Measurements from ENCODE around the gene CNTD1.
A peak's percentile ranks its signal among the peaks of the same experiment; 100 is the strongest.

CNTD1 gene

GRCh38 chr17:42803074-42803883 is 4.6 kb downstream of the CNTD1 start:
- DNase-seq (ENCODE audit: low read depth in 2 of 2, low spot score in 1 of 2) = no peak

GRCh38 chr17:42804918-42805367 is 6.3 kb downstream of the CNTD1 start:
- no peak for DNase-seq (ENCODE audit: low read depth in 2 of 2, low spot score in 1 of 2)

- no peak for DNase-seq (ENCODE audit: low read depth in 2 of 2, low spot score in 1 of 2)
These were observed 7.6 kb downstream of the CNTD1 start for GRCh38 chr17:42806249-42806648.

- no peak for DNase-seq (ENCODE audit: low read depth in 2 of 2, low spot score in 1 of 2)
These were observed 10.6 kb downstream of the CNTD1 start for GRCh38 chr17:42809250-42809649.

GRCh38 chr17:42814633-42815399 is 16.2 kb downstream of the CNTD1 start:
- DNase-seq (ENCODE audit: low read depth in 2 of 2, low spot score in 1 of 2) = no peak

- no peak for DNase-seq (ENCODE audit: low read depth in 2 of 2, low spot score in 1 of 2)
These were observed 19.2 kb downstream of the CNTD1 start for GRCh38 chr17:42817866-42818265.

- DNase-seq (ENCODE audit: low read depth in 2 of 2, low spot score in 1 of 2) = no peak
These were observed 19.7 kb downstream of the CNTD1 start for GRCh38 chr17:42818379-42818778.

- peak; percentile 19 to 31 for DNase-seq (ENCODE audit: low read depth in 2 of 2, low spot score in 1 of 2)
These were observed 21.4 kb downstream of the CNTD1 start for GRCh38 chr17:42819939-42820535.

GRCh38 chr17:42821176-42821575 is 22.5 kb downstream of the CNTD1 start:
- no peak for DNase-seq (ENCODE audit: low read depth in 2 of 2, low spot score in 1 of 2)

GRCh38 chr17:42827472-42827871 is 28.8 kb downstream of the CNTD1 start:
- no peak for DNase-seq (ENCODE audit: low read depth in 2 of 2, low spot score in 1 of 2)

- no peak for DNase-seq (ENCODE audit: low read depth in 2 of 2, low spot score in 1 of 2)
These were observed 32.3 kb downstream of the CNTD1 start for GRCh38 chr17:42830971-42831370.

GRCh38 chr17:42832213-42832933 is 33.7 kb downstream of the CNTD1 start:
- DNase-seq (ENCODE audit: low read depth in 2 of 2, low spot score in 1 of 2) = no peak

- DNase-seq (ENCODE audit: low read depth in 2 of 2, low spot score in 1 of 2) = peak; percentile 78 to 85
These were observed 34.5 kb downstream of the CNTD1 start, which contains the start of gene PSME3 for GRCh38 chr17:42832934-42833766. Gene PSME3, plus strand, starts transcription at chr17:42833397. Its CDS starts 235 bp downstream, at chr17:42833632.

- no peak for DNase-seq (ENCODE audit: low read depth in 2 of 2, low spot score in 1 of 2)
These were observed 35.2 kb downstream of the CNTD1 start for GRCh38 chr17:42833767-42834422.

- no peak for DNase-seq (ENCODE audit: low read depth in 2 of 2, low spot score in 1 of 2)
These were observed 37.1 kb downstream of the CNTD1 start for GRCh38 chr17:42835732-42836131.

GRCh38 chr17:42841975-42842685 is 43.5 kb downstream of the CNTD1 start:
- no peak for DNase-seq (ENCODE audit: low read depth in 2 of 2, low spot score in 1 of 2)

- DNase-seq (ENCODE audit: low read depth in 2 of 2, low spot score in 1 of 2) = no peak
These were observed 44.8 kb downstream of the CNTD1 start for GRCh38 chr17:42843358-42843934.

GRCh38 chr17:42844271-42844670 is 45.6 kb downstream of the CNTD1 start, which contains the start of gene AOC2:
Gene AOC2, plus strand, starts transcription at chr17:42844580. Its CDS starts 47 bp downstream, at chr17:42844627.
- DNase-seq (ENCODE audit: low read depth in 2 of 2, low spot score in 1 of 2) = no peak

All from stimulated activated CD8-positive, alpha-beta memory T cell treated with anti-CD3 and anti-CD28 coated beads, Interleukin-4, amount 100 ng/mL, for 1 hour (primary cell).